Omental fat pad (tissue), 4 donors: ENCODE data around the gene EFCAB12. TPM values are rescaled to one million over a fixed set of nuclear protein-coding genes. Genes with fewer than 3 reads are reported as not detected.
A peak's percentile ranks its signal among the peaks of the same experiment; 100 is the strongest.

Source experiments
- ATAC-seq: fragments of 150-250 bp; one replicate; pipeline ENCODE4 v1.9.1; 2016; ENCODE audit warnings: mild to moderate bottlenecking, moderate library complexity; ENCODE audit not compliant: low FRiP score
- DNase-seq: peaks from one replicate; pipeline ENCODE4 v3.0.0-alpha.2; 2019; ENCODE audit warnings: low spot score
- CTCF ChIP-seq, 3 donors: fragments of 450-650 bp; IDR thresholded peaks; one replicate each; pipeline ENCODE4 v1.5.1; 2016 to 2017; ENCODE audit warnings: antibody characterized with exemption in 3 of 3, mild to moderate bottlenecking in 3 of 3, moderate library complexity in 2 of 3
- total RNA-seq, 4 donors: library from RNA; depleted of rRNA; stranded (reverse); fragments of >200 nt; gene quantifications; one replicate each; pipeline ENCODE4 v1.1.0, GENCODE V29; 2016

EFCAB12 gene
- total RNA-seq, 4 donors from 2014 or later: 0.24 to 2.8 (median 1.0) TPM

- no peak for DNase-seq
- ATAC-seq: no peak
- TF ChIP-seq CTCF (IDR thresholded peaks at IDR 0.05): no peak
These were observed 42.4 kb upstream of the EFCAB12 start for GRCh38 chr3:129470861-129471260.

- ATAC-seq (no peak), DNase-seq (no peak)
- no peak for TF ChIP-seq CTCF (IDR thresholded peaks at IDR 0.05)
These were observed 40.6 kb upstream of the EFCAB12 start for GRCh38 chr3:129469026-129469425.

- no peak for DNase-seq
- no peak for ATAC-seq
- no peak for TF ChIP-seq CTCF (IDR thresholded peaks at IDR 0.05)
These were observed 39.5 kb upstream of the EFCAB12 start for GRCh38 chr3:129467932-129468331.

- ATAC-seq (no peak), DNase-seq (no peak)
- no peak for TF ChIP-seq CTCF (IDR thresholded peaks at IDR 0.05)
These were observed 35.3 kb upstream of the EFCAB12 start for GRCh38 chr3:129463716-129464115.

GRCh38 chr3:129463094-129463493, 34.7 kb upstream of the EFCAB12 start:
- no peak for TF ChIP-seq CTCF (IDR thresholded peaks at IDR 0.05)
- DNase-seq (no peak), ATAC-seq (no peak)

GRCh38 chr3:129462361-129462968, 34.0 kb upstream of the EFCAB12 start:
- TF ChIP-seq CTCF (IDR thresholded peaks at IDR 0.05): no peak
- no peak for DNase-seq
- ATAC-seq: no peak

GRCh38 chr3:129461461-129462146, 33.2 kb upstream of the EFCAB12 start:
- no peak for DNase-seq
- peak; percentile 48 for ATAC-seq
- TF ChIP-seq CTCF (IDR thresholded peaks at IDR 0.05): no peak
